IMR-90 (cell line): ENCODE data around the gene SH3D21. TPM values are rescaled to one million over a fixed set of nuclear protein-coding genes. Genes with fewer than 3 reads are reported as not detected.
A peak's percentile ranks its signal among the peaks of the same experiment; 100 is the strongest.

ENCODE experiments used
- ATAC-seq: fragments of 200-7000 bp; cut with Tn5 transposase; 2 replicates; pipeline ENCODE4 v1.9.1; 2020; ENCODE audit warnings: low read depth, mild to moderate bottlenecking, moderate library complexity
- BruUV-seq: library from RNA; stranded (reverse); fragments of 400-500 nt; replicated peaks from 2 replicates; lab custom pipeline; 2021; lab: Mats Ljungman, UMichigan
- CTCF ChIA-PET: fragments of 300-600 bp; formaldehyde crosslinking; extraction: SDS; loops from one replicate; lab custom pipeline; 2021; ENCODE audit warnings: antibody characterized with exemption; lab: Yijun Ruan, JAX
- POLR2A ChIA-PET: fragments of 300-600 bp; sonication (Branson Sonifier 250); formaldehyde crosslinking; loops from one replicate; lab custom pipeline; 2022; ENCODE audit warnings: antibody characterized with exemption; ENCODE audit not compliant: unreplicated experiment; lab: Charles Lee
- DNase-seq: peaks from one replicate; pipeline ENCODE4 v3.0.0; 2013
- H2AFZ ChIP-seq: replicated peaks from 2 replicates; pipeline ENCODE3; 2013; ENCODE audit warnings: low read length, mild to moderate bottlenecking; ENCODE audit not compliant: poor library complexity
- H2AK5ac ChIP-seq: 2 replicates; pipeline ENCODE4 v1.6.1; 2013; ENCODE audit warnings: low read depth, low read length, inconsistent platforms
- H2AK9ac ChIP-seq: replicated peaks from 2 replicates; pipeline ENCODE3; 2013; ENCODE audit warnings: mild to moderate bottlenecking, low read depth, low read length, moderate library complexity; ENCODE audit not compliant: poor library complexity
- H2BK120ac ChIP-seq: 2 replicates; pipeline ENCODE4 v1.6.1; 2013; ENCODE audit warnings: low read depth, low read length, inconsistent platforms
- H2BK15ac ChIP-seq: 3 replicates; pipeline ENCODE4 v1.6.1; 2013; ENCODE audit warnings: low read depth, low read length, inconsistent platforms
- H2BK20ac ChIP-seq: 2 replicates; pipeline ENCODE4 v1.6.1; 2013; ENCODE audit warnings: low read depth, mild to moderate bottlenecking, inconsistent platforms, low read length, moderate library complexity
- H2BK5ac ChIP-seq: 2 replicates; pipeline ENCODE4 v1.6.1; 2013; ENCODE audit warnings: mild to moderate bottlenecking, low read depth, low read length, inconsistent platforms; ENCODE audit not compliant: poor library complexity, severe bottlenecking
- H3K14ac ChIP-seq: replicated peaks from 2 replicates; pipeline ENCODE4 v1.6.1; 2013; ENCODE audit warnings: low read depth, low read length, inconsistent platforms
- H3K18ac ChIP-seq: 2 replicates; pipeline ENCODE4 v1.6.1; 2013; ENCODE audit warnings: low read depth, low read length, control low read depth
- H3K23ac ChIP-seq: 2 replicates; pipeline ENCODE4 v1.6.1; 2013; ENCODE audit warnings: low read depth, low read length, inconsistent platforms
- H3K27ac ChIP-seq: 2 replicates; pipeline ENCODE4 v1.5.1; 2013; ENCODE audit warnings: mild to moderate bottlenecking, control low read depth, low read length; ENCODE audit not compliant: insufficient read depth
- H3K27me3 ChIP-seq: 2 replicates; pipeline ENCODE4 v1.6.1; 2013; ENCODE audit warnings: low read length; ENCODE audit not compliant: control insufficient read depth, insufficient read depth
- H3K36me3 ChIP-seq: 2 replicates; pipeline ENCODE4 v1.6.1; 2013; ENCODE audit warnings: low read length, mixed read lengths; ENCODE audit not compliant: control insufficient read depth, insufficient read depth
- H3K4ac ChIP-seq: 2 replicates; pipeline ENCODE4 v1.6.1; 2013; ENCODE audit warnings: low read depth, low read length, inconsistent platforms
- H3K4me1 ChIP-seq: 2 replicates; pipeline ENCODE4 v1.6.1; 2013; ENCODE audit warnings: low read length, mixed read lengths; ENCODE audit not compliant: control insufficient read depth, insufficient read depth
- H3K4me2 ChIP-seq: 2 replicates; pipeline ENCODE4 v1.6.1; 2013; ENCODE audit warnings: low read depth, mild to moderate bottlenecking, control low read depth, low read length, moderate library complexity
- H3K4me3 ChIP-seq: 2 replicates; pipeline ENCODE4 v1.5.1; 2013; ENCODE audit warnings: low read depth, mild to moderate bottlenecking, control low read depth, low read length, moderate library complexity; ENCODE audit not compliant: insufficient read depth
- H3K56ac ChIP-seq: 2 replicates; pipeline ENCODE4 v1.6.1; 2013; ENCODE audit warnings: low read length, inconsistent platforms; ENCODE audit not compliant: insufficient read depth; ENCODE audit errors: extremely low read depth
- H3K79me1 ChIP-seq, 2 experiments: 2 replicates each; pipeline ENCODE4 v1.6.1; 2013; ENCODE audit warnings: low read length in 2 of 2, inconsistent platforms in 1 of 2, low read depth in 1 of 2
- H3K9ac ChIP-seq: 2 replicates; pipeline ENCODE4 v1.6.1; 2013; ENCODE audit warnings: low read depth, low read length, control low read depth
- H3K9me1 ChIP-seq: 2 replicates; pipeline ENCODE4 v1.6.1; 2013; ENCODE audit warnings: low read length, inconsistent platforms; ENCODE audit not compliant: insufficient read depth
- H3K9me3 ChIP-seq: 2 replicates; pipeline ENCODE4 v1.6.1; 2013; ENCODE audit warnings: low read length; ENCODE audit not compliant: control insufficient read depth, insufficient read depth
- H4K20me1 ChIP-seq: 2 replicates; pipeline ENCODE4 v1.6.1; 2013; ENCODE audit warnings: low read length, inconsistent platforms; ENCODE audit not compliant: insufficient read depth
- H4K5ac ChIP-seq: 2 replicates; pipeline ENCODE4 v1.6.1; 2013; ENCODE audit warnings: mild to moderate bottlenecking, low read depth, low read length, control low read depth
- H4K8ac ChIP-seq, 2 experiments: 2 replicates each; pipeline ENCODE4 v1.6.1; 2013; ENCODE audit warnings: low read depth in 2 of 2, low read length in 2 of 2, control low read depth in 1 of 2, inconsistent platforms in 1 of 2
- H4K91ac ChIP-seq: 2 replicates; pipeline ENCODE4 v1.6.1; 2013; ENCODE audit warnings: low read depth, low read length, inconsistent platforms; ENCODE audit not compliant: insufficient read depth
- BHLHE40 ChIP-seq: fragments of 150-350 bp; IDR thresholded peaks from 2 replicates; pipeline ENCODE4 v1.6.1; 2016; ENCODE audit warnings: mild to moderate bottlenecking, low read depth, low read length
- CEBPB ChIP-seq: IDR thresholded peaks from 2 replicates; pipeline ENCODE4 v1.6.1; 2012; ENCODE audit warnings: low read depth, low read length, improper control_type of control experiment
- CHD1 ChIP-seq: IDR thresholded peaks from 2 replicates; pipeline ENCODE4 v1.6.1; 2012; ENCODE audit warnings: low read depth, low read length, improper control_type of control experiment
- CTCF ChIP-seq: conservative IDR thresholded peaks from 2 replicates; pipeline ENCODE4 v1.5.1; 2012; ENCODE audit warnings: mild to moderate bottlenecking, low read depth, low read length, improper control_type of control experiment
- FOS ChIP-seq: fragments of 150-350 bp; IDR thresholded peaks from 2 replicates; pipeline ENCODE4 v1.6.1; 2016; ENCODE audit warnings: low read depth, low read length
- MAFK ChIP-seq: IDR thresholded peaks from 2 replicates; pipeline ENCODE4 v1.6.1; 2012; ENCODE audit warnings: low read depth, low read length, improper control_type of control experiment
- MXI1 ChIP-seq: IDR thresholded peaks from 2 replicates; pipeline ENCODE4 v1.6.1; 2012; ENCODE audit warnings: low read depth, mild to moderate bottlenecking, low read length, moderate library complexity, borderline replicate concordance
- POLR2A ChIP-seq: IDR thresholded peaks from 2 replicates; pipeline ENCODE4 v1.6.1; 2012; ENCODE audit warnings: mild to moderate bottlenecking, low read depth, low read length
- RAD21 ChIP-seq: IDR thresholded peaks from 2 replicates; pipeline ENCODE4 v1.6.1; 2012; ENCODE audit warnings: low read length, improper control_type of control experiment
- RCOR1 ChIP-seq: IDR thresholded peaks from 2 replicates; pipeline ENCODE4 v1.6.1; 2012; ENCODE audit warnings: mild to moderate bottlenecking, low read length, improper control_type of control experiment; ENCODE audit not compliant: insufficient replicate concordance
- RFX5 ChIP-seq: IDR thresholded peaks from 2 replicates; pipeline ENCODE4 v1.8.0; 2012; ENCODE audit warnings: low read depth, mild to moderate bottlenecking, low read length, moderate library complexity
- USF2 ChIP-seq: fragments of 150-350 bp; IDR thresholded peaks from 2 replicates; pipeline ENCODE4 v1.6.1; 2017; ENCODE audit warnings: mild to moderate bottlenecking, antibody characterized with exemption, low read length, low read depth
- WGBS, 2 experiments: methylation state at CpG; one replicate each; pipeline versions ENCODE4 v1.1.5 to v1.1.7; 2013; ENCODE audit warnings: missing lambda C conversion rate in 2 of 2; ENCODE audit not compliant: insufficient read length in 1 of 2; ENCODE audit errors: extremely low coverage in 2 of 2; 5-methylcytosine and 5-hydroxymethylcytosine counted together
- dilution Hi-C: fragments of 300-500 bp; cut with HindIII; formaldehyde crosslinking; loops from one replicate; pipeline ENCODE4 v1.14.3; 2018; ENCODE audit warnings: low sequenced_read_pairs; ENCODE audit not compliant: unreplicated experiment
- in situ Hi-C: fragments of 300-500 bp; cut with MboI; formaldehyde crosslinking; loops from 3 replicates; pipeline ENCODE4 v1.14.3; 2019; ENCODE audit warnings: low sequenced_read_pairs, inconsistent platforms, mixed read lengths
- intact Hi-C: fragments of 100-400 bp; cut with micrococcal nuclease; formaldehyde crosslinking; loops from 2 replicates; pipeline ENCODE4 v1.10.0; 2022
- polyA plus RNA-seq, 3 experiments: library from polyadenylated mRNA; depleted of rRNA; stranded (reverse); fragments of >200 nt; gene quantifications; 2 replicates each; pipeline ENCODE4 v1.2.3, GENCODE V29; 2012; ENCODE audit warnings: low replicate concordance in 1 of 3
- total RNA-seq: library from RNA; depleted of rRNA; stranded (reverse); fragments of >200 nt; gene quantifications from 2 replicates; pipeline ENCODE4 v1.2.3, GENCODE V29; 2012
- TF ChIP-seq, protein P1 (sequence below): fragments of 150-350 bp; IDR thresholded peaks from 2 replicates; pipeline ENCODE4 v1.6.1; 2016; ENCODE audit warnings: low read depth, mild to moderate bottlenecking, low read length, moderate library complexity, borderline replicate concordance

SH3D21 gene
- total and polyA plus RNA-seq, 2 of the 4 experiments (the other 2 are of a cell fraction) = 1.8 to 11.9 TPM

DNA sequence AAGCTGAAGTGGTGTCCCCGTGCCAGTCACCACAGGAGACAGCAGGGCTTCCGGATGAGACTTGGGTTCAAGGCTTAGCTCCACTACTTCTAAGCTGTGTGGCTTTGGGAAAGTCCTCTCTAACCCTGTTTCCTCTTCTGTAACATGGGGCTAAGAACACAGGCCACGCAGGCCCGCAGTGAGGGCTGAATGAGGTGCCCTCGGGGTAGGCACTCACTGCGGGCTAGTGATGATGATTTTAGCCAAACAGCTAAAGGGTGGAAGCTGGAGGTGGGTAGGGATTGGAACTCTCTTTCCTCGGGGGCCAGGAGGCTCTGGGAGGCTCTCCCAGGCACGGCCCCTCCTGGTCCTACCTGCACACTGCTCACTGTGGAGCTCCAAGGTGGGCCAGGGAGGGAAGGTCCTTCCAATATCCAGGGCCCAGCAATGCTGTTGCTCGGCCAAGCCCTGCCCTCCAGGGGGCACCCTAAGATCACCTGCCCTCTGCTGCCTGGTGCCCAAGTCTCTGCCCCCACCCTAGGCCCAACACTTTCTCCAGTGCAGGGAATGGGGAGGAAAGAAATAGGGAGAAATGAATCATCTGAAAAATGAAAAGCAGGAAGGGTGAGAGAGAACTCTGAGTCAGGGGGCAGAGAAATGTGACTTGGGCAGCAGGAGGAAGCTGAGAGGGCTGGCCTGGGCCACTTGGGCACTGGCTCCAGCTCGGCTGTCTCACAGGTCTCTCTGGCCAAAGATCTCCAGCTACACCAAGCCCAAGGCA, 36.4 kb downstream of the SH3D21 start:
- Histone ChIP-seq H3K9ac (no peak overlapping the region; the same call in 1 of the 2 replicates), H2AK5ac (peak overlapping the region; percentile 57), H3K4me3 (no peak overlapping the region), H3K79me1 (peaks cover 0 to 35% of the 10 kb centered on the region in 2 experiments; a peak in 2 of 4 replicates), H3K4me2 (no peak overlapping the region), H2BK15ac (no peak overlapping the region), H3K23ac (0 out of 2 replicates have a peak overlapping the region, but pooled peaks have one; percentile 20), H2AFZ (peak overlapping the region; percentile 57), H3K4me1 (peaks cover 12% of the 10 kb centered on the region), H2AK9ac (peak overlapping the region; percentile 95), H4K5ac (peak overlapping the region; percentile 22; the same call in 1 of the 2 replicates), H3K14ac (0 out of 2 replicates have a peak overlapping the region, but pooled peaks have one; percentile 34), H3K56ac (no peak overlapping the region), H3K9me1 (peaks cover 8% of the 10 kb centered on the region; the same call in 1 of the 2 replicates), H4K8ac (peak overlapping the region in 1 of 2 experiments; percentile 60; a peak in 2 of 4 replicates), H3K27me3 (no peaks in the 10 kb centered on the region), H3K27ac (peak overlapping the region; percentile 40), H3K18ac (no peak overlapping the region), H3K9me3 (no peaks in the 10 kb centered on the region), H3K4ac (peak overlapping the region; percentile 68), H2BK120ac (peak overlapping the region; percentile 46; the same call in 1 of the 2 replicates), H4K91ac (peak overlapping the region; percentile 71), H3K36me3 (peaks cover 65% of the 10 kb centered on the region), H2BK20ac (0 out of 2 replicates have a peak overlapping the region, but pooled peaks have one; percentile 39), H4K20me1 (no peaks in the 10 kb centered on the region), H2BK5ac (peak overlapping the region; percentile 78)
- no CpG with 5 or more reads among the region's 10 CpGs for WGBS, 2 experiments
- DNase-seq (peak; percentile 67), ATAC-seq (peak; percentile 77)
- in situ Hi-C loops = no loop called here
- POLR2A ChIA-PET = interaction anchor here (0.6 kb wide), 1 partner anchor 44 kb away, joined by 3 read pairs; no protein-coding TSS in a partner anchor
- intact Hi-C loops = loop anchor here (1.0 kb wide), 2 partner anchors 27 to 78 kb away; no protein-coding TSS in a partner anchor
- dilution Hi-C loops = no loop called here
- CTCF ChIA-PET = interaction anchor here (0.6 to 1.6 kb wide), 13 partner anchors 9 to 82 kb away, joined by 3 to 18 read pairs (median 3); no protein-coding TSS in a partner anchor
- BruUV-seq = no TSS peak
- TF ChIP-seq RCOR1 (no peak), RFX5 (no peak), MXI1 (no peak), MAFK (no peak), BHLHE40 (no peak; the same call in 1 of the 2 replicates), CTCF (peak; percentile 80), USF2 (no peak), CHD1 (no peak), CEBPB (no peak), POLR2A (no peak), RAD21 (peak; percentile 88), FOS (no peak)
- TF ChIP-seq, protein P1, sequence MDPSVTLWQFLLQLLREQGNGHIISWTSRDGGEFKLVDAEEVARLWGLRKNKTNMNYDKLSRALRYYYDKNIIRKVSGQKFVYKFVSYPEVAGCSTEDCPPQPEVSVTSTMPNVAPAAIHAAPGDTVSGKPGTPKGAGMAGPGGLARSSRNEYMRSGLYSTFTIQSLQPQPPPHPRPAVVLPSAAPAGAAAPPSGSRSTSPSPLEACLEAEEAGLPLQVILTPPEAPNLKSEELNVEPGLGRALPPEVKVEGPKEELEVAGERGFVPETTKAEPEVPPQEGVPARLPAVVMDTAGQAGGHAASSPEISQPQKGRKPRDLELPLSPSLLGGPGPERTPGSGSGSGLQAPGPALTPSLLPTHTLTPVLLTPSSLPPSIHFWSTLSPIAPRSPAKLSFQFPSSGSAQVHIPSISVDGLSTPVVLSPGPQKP = no peak
